D721Med (cell line): Measurements from ENCODE around the gene GIN1.

ENCODE experiments used
- DNase-seq: peaks from one replicate; pipeline ENCODE4 v3.0.0; 2011; ENCODE audit warnings: low spot score; ENCODE audit not compliant: insufficient read length
- FAIRE-seq: peaks from 2 replicates; lab custom pipeline; 2011; peaks lifted over from hg19 to GRCh38; lab: Jason Lieb, UNC
- TF ChIP-seq, protein P1 (sequence below): IDR thresholded peaks from 2 replicates; pipeline ENCODE4 v1.5.1; 2012; ENCODE audit warnings: mild to moderate bottlenecking, control low read depth; ENCODE audit not compliant: insufficient read depth; ENCODE audit errors: missing control alignments

Gene GIN1

GRCh38 chr5:103110403-103110802 lies 9.5 kb downstream of the GIN1 start:
- FAIRE-seq = no peak
- no peak for DNase-seq
- TF ChIP-seq, protein P1, sequence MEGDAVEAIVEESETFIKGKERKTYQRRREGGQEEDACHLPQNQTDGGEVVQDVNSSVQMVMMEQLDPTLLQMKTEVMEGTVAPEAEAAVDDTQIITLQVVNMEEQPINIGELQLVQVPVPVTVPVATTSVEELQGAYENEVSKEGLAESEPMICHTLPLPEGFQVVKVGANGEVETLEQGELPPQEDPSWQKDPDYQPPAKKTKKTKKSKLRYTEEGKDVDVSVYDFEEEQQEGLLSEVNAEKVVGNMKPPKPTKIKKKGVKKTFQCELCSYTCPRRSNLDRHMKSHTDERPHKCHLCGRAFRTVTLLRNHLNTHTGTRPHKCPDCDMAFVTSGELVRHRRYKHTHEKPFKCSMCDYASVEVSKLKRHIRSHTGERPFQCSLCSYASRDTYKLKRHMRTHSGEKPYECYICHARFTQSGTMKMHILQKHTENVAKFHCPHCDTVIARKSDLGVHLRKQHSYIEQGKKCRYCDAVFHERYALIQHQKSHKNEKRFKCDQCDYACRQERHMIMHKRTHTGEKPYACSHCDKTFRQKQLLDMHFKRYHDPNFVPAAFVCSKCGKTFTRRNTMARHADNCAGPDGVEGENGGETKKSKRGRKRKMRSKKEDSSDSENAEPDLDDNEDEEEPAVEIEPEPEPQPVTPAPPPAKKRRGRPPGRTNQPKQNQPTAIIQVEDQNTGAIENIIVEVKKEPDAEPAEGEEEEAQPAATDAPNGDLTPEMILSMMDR = no peak

DNA sequence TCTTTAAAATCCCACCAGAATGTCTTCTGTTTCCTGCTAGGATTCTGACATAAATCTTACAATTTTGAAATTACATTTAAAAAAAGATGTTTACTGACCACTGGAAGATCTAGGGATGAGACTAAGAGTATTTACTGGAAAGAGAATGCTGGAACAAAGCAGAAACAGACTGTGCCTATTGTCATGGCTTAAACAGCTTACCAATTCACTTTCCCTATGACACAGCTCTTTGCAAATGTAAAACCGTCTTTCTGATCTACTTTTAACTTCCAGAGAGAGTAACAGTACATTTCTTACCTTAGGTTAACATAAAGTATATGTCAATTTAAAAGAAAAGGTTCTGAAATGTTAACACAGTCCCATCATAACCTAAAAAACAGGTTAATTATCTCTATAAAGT lies 10.7 kb downstream of the GIN1 start:
- FAIRE-seq (no peak), DNase-seq (no peak)
- TF ChIP-seq, protein P1 = no peak

DNA sequence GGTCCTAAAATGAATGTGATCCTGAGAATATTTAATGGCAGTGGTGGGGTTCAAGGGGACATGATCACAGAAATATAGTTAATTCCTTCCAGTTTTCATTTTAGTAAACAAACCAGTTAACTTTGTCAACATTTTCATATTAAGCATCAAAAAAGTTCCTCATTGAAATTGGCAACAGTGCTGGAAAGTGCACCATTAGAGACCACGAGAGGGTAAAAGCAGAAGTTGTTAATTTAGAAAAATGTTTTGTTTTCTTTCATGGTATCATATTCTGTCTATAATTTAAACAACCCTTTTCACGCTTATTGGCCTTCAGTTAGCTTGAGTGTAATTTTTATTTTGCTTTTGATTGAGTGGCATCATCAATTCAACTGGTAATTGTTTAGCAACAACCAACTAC lies 11.9 kb downstream of the GIN1 start:
- no peak for FAIRE-seq

DNA sequence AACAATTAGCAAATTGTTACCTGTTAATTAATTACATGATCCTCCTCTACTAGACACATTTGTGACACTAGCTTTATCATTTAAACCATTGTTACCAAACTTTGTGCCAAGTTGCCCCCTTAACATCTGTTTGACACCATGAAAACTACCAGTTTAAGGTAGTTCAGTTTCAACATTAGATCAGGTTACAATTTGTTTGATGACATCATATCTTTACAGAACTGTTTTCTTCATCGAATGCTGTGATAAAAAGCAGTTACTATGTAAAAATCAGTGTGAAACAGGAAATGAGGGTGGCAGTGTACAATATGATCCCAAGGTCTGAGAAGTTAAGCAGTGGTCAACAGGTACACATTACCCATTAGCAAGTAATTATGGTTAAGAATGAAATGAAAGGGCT lies 17.7 kb downstream of the GIN1 start:
- TF ChIP-seq, protein P1 = no peak
- no peak for DNase-seq
- no peak for FAIRE-seq

More for the DNA sequence above, 11.9 kb downstream of the GIN1 start:
- TF ChIP-seq, protein P1 = no peak
- no peak for DNase-seq

DNA sequence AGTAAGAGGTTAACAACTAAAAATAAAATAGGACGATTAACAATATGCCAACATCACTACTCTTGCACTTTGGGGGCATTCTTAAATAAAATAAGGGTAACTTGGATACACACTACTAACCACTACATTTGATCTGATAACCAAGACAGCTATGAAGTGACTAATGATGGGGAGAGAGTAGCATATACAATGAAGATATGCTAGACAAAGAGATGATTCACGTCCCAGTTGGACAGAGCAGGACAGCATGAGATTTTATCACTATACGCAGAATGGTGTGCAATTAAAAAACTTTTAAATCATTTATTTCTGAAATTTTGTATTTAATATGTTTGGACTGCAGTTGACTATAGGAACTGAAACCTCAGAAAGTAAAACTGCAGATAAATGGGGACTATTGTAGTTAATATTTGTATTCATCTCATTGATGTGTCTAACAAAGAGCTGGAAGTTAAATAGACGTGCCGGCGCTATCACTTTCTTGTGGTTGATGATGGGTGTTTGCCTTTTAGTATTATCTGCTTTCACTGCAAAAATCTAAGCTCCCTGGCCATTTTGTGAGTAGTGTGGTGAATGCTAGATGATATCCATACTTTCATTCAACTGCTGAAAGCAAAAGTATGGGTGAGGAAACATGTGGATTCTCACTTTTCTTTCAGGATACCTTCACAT lies 18.7 kb downstream of the GIN1 start:
- DNase-seq = no peak

GRCh38 chr5:103098993-103099392 lies 20.9 kb downstream of the GIN1 start:
- FAIRE-seq = no peak
- DNase-seq = no peak
- TF ChIP-seq, protein P1 = no peak

More for the DNA sequence above, 18.7 kb downstream of the GIN1 start:
- FAIRE-seq = no peak
- TF ChIP-seq, protein P1 = no peak

DNA sequence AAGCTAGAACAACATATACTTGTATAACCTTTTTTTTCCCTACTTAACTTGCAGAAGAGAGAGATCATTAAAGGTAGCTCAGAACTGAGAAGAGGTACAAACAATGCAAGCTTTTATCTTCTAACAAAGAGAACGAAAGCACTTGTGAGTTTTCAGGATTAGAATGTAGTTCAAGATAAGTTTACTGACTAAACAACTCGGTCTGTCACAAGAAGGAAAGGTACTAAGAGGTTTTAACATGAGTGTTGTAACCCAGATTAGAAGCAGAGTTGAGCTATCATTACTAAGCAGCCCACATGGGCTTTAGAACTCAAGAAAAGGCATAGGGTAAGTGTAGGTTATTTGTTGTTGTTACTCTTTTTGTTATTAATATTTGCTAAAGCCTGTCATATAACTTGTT lies 25.2 kb downstream of the GIN1 start:
- TF ChIP-seq, protein P1 = no peak
- no peak for DNase-seq
- no peak for FAIRE-seq
